ENCODE data around the gene ADCY2.

GRCh38 chr5:7678030-7678429 is 282.1 kb downstream of the ADCY2 start:
- TF ChIP-seq ARNTL (CRISPR knock-in tag; IDR thresholded peaks at IDR 0.05; ENCODE audit: borderline replicate concordance, low read depth) (no peak), ZNF565 (CRISPR knock-in tag; conservative IDR thresholded peaks at IDR 0.05; ENCODE audit: low read depth) (no peak), BACH2 (CRISPR knock-in tag; IDR thresholded peaks at IDR 0.05; ENCODE audit: borderline replicate concordance) (no peak), ZC3H10 (CRISPR knock-in tag; IDR thresholded peaks at IDR 0.05) (no peak)
- TF ChIP-seq, protein P1, sequence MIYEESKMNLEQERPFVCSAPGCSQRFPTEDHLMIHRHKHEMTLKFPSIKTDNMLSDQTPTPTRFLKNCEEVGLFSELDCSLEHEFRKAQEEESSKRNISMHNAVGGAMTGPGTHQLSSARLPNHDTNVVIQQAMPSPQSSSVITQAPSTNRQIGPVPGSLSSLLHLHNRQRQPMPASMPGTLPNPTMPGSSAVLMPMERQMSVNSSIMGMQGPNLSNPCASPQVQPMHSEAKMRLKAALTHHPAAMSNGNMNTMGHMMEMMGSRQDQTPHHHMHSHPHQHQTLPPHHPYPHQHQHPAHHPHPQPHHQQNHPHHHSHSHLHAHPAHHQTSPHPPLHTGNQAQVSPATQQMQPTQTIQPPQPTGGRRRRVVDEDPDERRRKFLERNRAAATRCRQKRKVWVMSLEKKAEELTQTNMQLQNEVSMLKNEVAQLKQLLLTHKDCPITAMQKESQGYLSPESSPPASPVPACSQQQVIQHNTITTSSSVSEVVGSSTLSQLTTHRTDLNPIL (CRISPR knock-in tag; IDR thresholded peaks at IDR 0.05; ENCODE audit: low read depth): no peak

All from SK-N-SH treated with all-trans-retinoic acid at 6 μM for 48 hours (cell line).